ENCODE measurements around the gene SOX9. TPM values are rescaled to one million over a fixed set of nuclear protein-coding genes. Genes with fewer than 3 reads are reported as not detected.
"Not testable (repeated sequence)": the region's sequence is repeated elsewhere in the genome, so short reads cannot be mapped to it uniquely, and the experiment has no call there.

Gene SOX9
- total RNA-seq, 1 donor from 2014 or later = 1.6 TPM

DNA sequence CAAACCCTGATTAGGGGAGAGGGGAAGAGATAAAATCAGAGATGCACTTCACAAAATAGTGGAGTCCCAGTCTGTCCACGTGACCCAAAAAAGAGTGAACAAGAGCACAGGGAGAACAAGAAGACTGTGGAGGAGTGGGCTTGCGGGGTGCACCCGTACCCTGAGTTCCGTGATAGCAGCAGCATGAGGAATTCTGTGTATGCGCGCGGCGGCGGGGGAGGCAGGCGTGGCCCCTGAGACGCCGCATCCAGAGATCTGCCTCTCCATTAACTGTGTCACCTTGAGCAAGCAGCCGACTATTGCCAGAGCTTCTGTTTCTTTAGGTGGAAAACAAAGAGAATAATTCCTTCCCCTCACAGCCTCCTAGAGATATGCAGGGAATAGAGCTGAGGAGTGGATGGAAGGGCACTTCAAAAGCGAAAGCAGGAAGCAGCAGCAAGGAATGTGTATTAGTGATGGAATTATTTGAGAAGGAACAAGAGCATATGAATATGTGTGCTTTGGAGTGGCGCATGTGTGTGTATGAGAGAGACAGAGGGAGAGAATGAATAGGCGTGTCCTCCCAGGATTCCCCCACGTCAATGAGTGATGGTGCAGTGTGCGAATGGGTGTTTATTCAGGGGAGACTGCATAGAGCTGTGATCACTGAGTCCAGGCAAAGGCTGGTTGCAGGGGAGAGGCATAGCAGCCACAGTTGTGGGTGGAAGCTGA lies 10.4 kb upstream of the SOX9 start:
- peaks cover 17% of the 10 kb centered on the region for H3K4me1 Mint-ChIP-seq (ENCODE audit: low read depth, unreplicated experiment)
- no peak overlapping the region for H3K27ac Mint-ChIP-seq (ENCODE audit: unreplicated experiment)
- no peaks in the 10 kb centered on the region for H3K27me3 Mint-ChIP-seq (ENCODE audit: unreplicated experiment)

DNA sequence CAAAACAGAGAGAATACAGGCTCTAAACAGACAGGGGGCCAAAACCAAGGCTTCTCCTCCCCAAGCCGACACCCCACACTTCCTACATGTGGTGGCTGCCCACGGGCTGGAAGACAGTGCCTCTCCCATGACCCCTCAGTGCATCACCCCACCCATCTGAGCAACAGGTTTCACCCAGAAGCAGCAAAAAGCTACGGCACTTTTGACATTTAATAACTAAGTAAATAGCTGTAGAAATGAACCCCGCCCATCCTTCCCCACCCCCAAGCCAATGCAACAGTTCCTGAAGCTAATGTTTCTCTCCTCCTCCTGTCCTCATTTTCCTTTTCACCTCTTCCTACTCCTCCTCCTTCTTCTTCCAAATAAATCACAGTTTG lies 9.9 kb upstream of the SOX9 start:
- Mint-ChIP-seq H3K4me3 (ENCODE audit: unreplicated experiment) (no peak overlapping the region), H3K9me3 (ENCODE audit: unreplicated experiment) (peaks cover 3% of the 10 kb centered on the region), H3K36me3 (ENCODE audit: unreplicated experiment) (no peaks in the 10 kb centered on the region), H3K4me1 (ENCODE audit: low read depth, unreplicated experiment) (peaks cover 17% of the 10 kb centered on the region), H3K27ac (ENCODE audit: unreplicated experiment) (no peak overlapping the region), H3K27me3 (ENCODE audit: unreplicated experiment) (no peaks in the 10 kb centered on the region)
- DNase-seq = no peak
- TF ChIP-seq, protein P1, sequence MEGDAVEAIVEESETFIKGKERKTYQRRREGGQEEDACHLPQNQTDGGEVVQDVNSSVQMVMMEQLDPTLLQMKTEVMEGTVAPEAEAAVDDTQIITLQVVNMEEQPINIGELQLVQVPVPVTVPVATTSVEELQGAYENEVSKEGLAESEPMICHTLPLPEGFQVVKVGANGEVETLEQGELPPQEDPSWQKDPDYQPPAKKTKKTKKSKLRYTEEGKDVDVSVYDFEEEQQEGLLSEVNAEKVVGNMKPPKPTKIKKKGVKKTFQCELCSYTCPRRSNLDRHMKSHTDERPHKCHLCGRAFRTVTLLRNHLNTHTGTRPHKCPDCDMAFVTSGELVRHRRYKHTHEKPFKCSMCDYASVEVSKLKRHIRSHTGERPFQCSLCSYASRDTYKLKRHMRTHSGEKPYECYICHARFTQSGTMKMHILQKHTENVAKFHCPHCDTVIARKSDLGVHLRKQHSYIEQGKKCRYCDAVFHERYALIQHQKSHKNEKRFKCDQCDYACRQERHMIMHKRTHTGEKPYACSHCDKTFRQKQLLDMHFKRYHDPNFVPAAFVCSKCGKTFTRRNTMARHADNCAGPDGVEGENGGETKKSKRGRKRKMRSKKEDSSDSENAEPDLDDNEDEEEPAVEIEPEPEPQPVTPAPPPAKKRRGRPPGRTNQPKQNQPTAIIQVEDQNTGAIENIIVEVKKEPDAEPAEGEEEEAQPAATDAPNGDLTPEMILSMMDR (IDR thresholded peaks at IDR 0.05; ENCODE audit: partially characterized antibody, unreplicated experiment) = no peak

More for the DNA sequence above, 10.4 kb upstream of the SOX9 start:
- no peaks in the 10 kb centered on the region for H3K36me3 Mint-ChIP-seq (ENCODE audit: unreplicated experiment)
- no peak for DNase-seq
- TF ChIP-seq, protein P1 (IDR thresholded peaks at IDR 0.05; ENCODE audit: partially characterized antibody, unreplicated experiment) = no peak
- peaks cover 3% of the 10 kb centered on the region for H3K9me3 Mint-ChIP-seq (ENCODE audit: unreplicated experiment)
- H3K4me3 Mint-ChIP-seq (ENCODE audit: unreplicated experiment) = no peak overlapping the region

DNA sequence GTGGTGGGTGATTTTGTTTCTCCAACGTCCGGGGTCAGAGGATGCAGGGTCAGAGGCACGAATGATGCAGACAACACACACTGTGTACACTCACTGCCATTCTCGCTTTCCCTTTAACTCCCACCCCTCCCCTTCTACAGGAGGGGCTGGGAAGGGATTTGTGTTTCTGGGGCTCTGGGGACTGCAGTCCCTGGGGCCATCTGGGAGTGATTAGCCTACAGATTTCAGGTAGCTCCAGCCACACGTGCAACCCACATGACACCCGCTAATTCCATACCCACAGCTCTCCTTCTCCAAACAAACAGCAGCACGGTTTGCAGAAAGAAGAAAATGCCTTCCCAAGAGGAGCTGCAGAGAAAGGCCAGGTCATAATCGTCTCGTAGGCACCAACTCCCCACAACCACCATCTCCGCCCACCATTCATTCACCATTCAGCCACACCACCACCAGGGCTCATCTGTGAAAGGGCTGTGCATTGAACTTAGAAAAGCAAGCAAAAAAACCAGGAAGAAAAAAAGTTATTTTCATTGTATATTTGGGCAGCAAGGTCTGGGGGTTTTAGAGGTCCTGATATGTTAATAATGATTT lies 9.4 kb upstream of the SOX9 start:
- Mint-ChIP-seq H3K27ac (ENCODE audit: unreplicated experiment) (no peak overlapping the region), H3K9me3 (ENCODE audit: unreplicated experiment) (peaks cover 3% of the 10 kb centered on the region), H3K36me3 (ENCODE audit: unreplicated experiment) (no peaks in the 10 kb centered on the region), H3K4me3 (ENCODE audit: unreplicated experiment) (no peak overlapping the region), H3K27me3 (ENCODE audit: unreplicated experiment) (peaks cover 3% of the 10 kb centered on the region), H3K4me1 (ENCODE audit: low read depth, unreplicated experiment) (peaks cover 17% of the 10 kb centered on the region)
- no peak for DNase-seq
- TF ChIP-seq, protein P1 (IDR thresholded peaks at IDR 0.05; ENCODE audit: partially characterized antibody, unreplicated experiment) = no peak

DNA sequence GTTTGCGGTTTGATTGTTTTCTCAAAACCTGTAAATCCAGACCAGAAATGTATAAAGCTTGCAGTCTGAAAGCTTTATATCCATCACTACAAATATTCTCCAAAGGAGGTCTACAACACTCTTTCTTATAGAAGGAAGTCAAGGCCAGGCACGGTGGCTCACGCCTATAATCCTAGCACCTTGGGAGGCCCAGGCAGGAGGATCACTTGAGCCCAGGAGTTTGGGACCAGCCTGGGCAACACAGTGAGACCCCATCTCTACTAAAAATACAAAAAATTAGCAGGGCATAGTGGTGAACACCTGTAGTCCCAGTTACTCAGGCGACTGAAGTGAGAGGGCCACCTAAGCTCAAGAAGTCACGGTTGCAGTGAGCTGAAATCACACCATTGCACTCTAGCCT lies 8.9 kb upstream of the SOX9 start:
- DNase-seq; H3K27ac Mint-ChIP-seq (ENCODE audit: unreplicated experiment); H3K36me3 Mint-ChIP-seq (ENCODE audit: unreplicated experiment); H3K4me3 Mint-ChIP-seq (ENCODE audit: unreplicated experiment); H3K9me3 Mint-ChIP-seq (ENCODE audit: unreplicated experiment); H3K27me3 Mint-ChIP-seq (ENCODE audit: unreplicated experiment): not testable (repeated sequence)
- peaks cover 14% of the 10 kb centered on the region for H3K4me1 Mint-ChIP-seq (ENCODE audit: low read depth, unreplicated experiment)

DNA sequence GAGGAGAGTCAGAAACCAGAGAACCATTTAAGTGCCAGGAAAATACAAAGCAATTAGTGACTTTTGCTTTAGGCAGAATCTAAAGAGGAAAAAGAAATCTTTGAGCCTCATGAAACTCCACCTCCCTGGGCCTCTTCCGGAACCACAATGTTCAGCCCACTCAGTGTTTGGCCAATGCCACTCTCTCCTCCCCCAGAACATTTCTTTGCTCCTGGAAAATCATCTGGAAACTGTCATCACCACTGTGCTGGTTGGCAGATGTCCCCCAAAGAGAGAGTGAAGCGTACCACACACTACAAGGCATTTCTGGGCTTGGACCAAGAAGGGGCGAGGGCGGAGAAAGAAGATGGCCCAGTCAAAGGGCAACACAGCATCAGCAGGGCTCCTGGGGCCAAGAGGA lies 7.1 kb upstream of the SOX9 start:
- Mint-ChIP-seq H3K36me3 (ENCODE audit: unreplicated experiment) (no peaks in the 10 kb centered on the region), H3K9me3 (ENCODE audit: unreplicated experiment) (peaks cover 5% of the 10 kb centered on the region), H3K27me3 (ENCODE audit: unreplicated experiment) (peaks cover 14% of the 10 kb centered on the region), H3K4me1 (ENCODE audit: low read depth, unreplicated experiment) (peaks cover 5% of the 10 kb centered on the region), H3K27ac (ENCODE audit: unreplicated experiment) (no peak overlapping the region), H3K4me3 (ENCODE audit: unreplicated experiment) (no peak overlapping the region)
- DNase-seq = no peak
- TF ChIP-seq, protein P1 (IDR thresholded peaks at IDR 0.05; ENCODE audit: partially characterized antibody, unreplicated experiment) = no peak

Measured in glutamatergic neuron (in vitro differentiated cells).